B cell (primary cell): ENCODE results near the gene BAHCC1.

Source experiments
- EZH2 ChIP-seq: IDR thresholded peaks from 2 replicates; pipeline ENCODE4 v1.6.1; 2012; ENCODE audit warnings: borderline replicate concordance, low read depth, mild to moderate bottlenecking, moderate library complexity, low read length; ENCODE audit not compliant: insufficient read depth, poor library complexity, severe bottlenecking
- TF ChIP-seq, protein P1 (sequence below): fragments of 200-600 bp; IDR thresholded peaks from one replicate; pipeline ENCODE4 v1.8.0; 2022; ENCODE audit warnings: antibody characterized with exemption, mild to moderate bottlenecking

DNA sequence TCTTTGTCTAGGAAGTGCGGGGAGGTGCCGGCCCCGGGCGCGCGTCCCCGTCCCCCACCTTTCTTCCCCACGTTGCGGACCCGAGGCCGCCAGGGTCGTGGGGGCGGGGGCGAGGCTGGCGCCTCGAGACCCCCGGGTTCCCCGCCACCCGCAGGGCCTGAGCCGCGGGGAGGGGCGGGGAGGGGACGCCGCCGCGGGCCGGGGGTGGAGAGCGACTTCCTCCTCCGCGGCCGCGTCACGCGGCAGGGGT lies 119.2 kb downstream of the BAHCC1 start:
- TF ChIP-seq, protein P1, sequence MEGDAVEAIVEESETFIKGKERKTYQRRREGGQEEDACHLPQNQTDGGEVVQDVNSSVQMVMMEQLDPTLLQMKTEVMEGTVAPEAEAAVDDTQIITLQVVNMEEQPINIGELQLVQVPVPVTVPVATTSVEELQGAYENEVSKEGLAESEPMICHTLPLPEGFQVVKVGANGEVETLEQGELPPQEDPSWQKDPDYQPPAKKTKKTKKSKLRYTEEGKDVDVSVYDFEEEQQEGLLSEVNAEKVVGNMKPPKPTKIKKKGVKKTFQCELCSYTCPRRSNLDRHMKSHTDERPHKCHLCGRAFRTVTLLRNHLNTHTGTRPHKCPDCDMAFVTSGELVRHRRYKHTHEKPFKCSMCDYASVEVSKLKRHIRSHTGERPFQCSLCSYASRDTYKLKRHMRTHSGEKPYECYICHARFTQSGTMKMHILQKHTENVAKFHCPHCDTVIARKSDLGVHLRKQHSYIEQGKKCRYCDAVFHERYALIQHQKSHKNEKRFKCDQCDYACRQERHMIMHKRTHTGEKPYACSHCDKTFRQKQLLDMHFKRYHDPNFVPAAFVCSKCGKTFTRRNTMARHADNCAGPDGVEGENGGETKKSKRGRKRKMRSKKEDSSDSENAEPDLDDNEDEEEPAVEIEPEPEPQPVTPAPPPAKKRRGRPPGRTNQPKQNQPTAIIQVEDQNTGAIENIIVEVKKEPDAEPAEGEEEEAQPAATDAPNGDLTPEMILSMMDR, result no peak
- no peak for TF ChIP-seq EZH2
